Lower leg skin (tissue), 3 donors: ENCODE results near the gene OR4D6.

Source experiments
- POLR2A ChIP-seq, 2 donors: fragments of 450-650 bp; IDR thresholded peaks; one replicate each; pipeline ENCODE4 v1.6.1; 2016 to 2017; ENCODE audit warnings: antibody characterized with exemption in 2 of 2, mild to moderate bottlenecking in 1 of 2, moderate library complexity in 1 of 2
- TF ChIP-seq, protein P1 (sequence below), 3 donors: fragments of 450-650 bp; IDR thresholded peaks; one replicate each; pipeline ENCODE4 v1.5.1; 2016; ENCODE audit warnings: antibody characterized with exemption in 3 of 3, mild to moderate bottlenecking in 3 of 3, moderate library complexity in 2 of 3

DNA sequence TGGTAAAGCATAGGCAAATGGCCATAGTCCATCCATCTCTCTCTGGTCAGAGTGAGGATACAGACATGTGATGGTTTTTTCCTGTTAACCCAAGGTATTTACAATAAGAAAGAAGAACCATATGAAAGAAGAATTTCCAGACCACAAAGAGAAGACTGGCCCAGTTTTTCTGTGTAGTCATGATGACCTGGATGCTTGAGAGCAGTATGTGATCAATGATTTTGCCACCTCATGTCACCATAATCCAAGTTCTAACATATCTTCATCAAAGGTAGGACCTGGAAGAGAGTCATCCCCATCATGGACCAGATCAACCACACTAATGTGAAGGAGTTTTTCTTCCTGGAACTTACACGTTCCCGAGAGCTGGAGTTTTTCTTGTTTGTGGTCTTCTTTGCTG, at the start of gene OR4D6:
- TF ChIP-seq, protein P1, sequence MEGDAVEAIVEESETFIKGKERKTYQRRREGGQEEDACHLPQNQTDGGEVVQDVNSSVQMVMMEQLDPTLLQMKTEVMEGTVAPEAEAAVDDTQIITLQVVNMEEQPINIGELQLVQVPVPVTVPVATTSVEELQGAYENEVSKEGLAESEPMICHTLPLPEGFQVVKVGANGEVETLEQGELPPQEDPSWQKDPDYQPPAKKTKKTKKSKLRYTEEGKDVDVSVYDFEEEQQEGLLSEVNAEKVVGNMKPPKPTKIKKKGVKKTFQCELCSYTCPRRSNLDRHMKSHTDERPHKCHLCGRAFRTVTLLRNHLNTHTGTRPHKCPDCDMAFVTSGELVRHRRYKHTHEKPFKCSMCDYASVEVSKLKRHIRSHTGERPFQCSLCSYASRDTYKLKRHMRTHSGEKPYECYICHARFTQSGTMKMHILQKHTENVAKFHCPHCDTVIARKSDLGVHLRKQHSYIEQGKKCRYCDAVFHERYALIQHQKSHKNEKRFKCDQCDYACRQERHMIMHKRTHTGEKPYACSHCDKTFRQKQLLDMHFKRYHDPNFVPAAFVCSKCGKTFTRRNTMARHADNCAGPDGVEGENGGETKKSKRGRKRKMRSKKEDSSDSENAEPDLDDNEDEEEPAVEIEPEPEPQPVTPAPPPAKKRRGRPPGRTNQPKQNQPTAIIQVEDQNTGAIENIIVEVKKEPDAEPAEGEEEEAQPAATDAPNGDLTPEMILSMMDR (IDR thresholded peaks at IDR 0.05), result no peak
- no peak for TF ChIP-seq POLR2A (IDR thresholded peaks at IDR 0.05)
